Measurements from ENCODE around the gene SOX3. TPM values are rescaled to one million over a fixed set of nuclear protein-coding genes. Genes with fewer than 3 reads are reported as not detected.

SOX3 gene
- total RNA-seq, 1 experiment from 2014 or later = 16.3 TPM

- Mint-ChIP-seq H3K36me3 (no peaks in the 10 kb centered on the region), H3K27ac (no peak overlapping the region), H3K27me3 (ENCODE audit: low read depth) (peaks cover 2% of the 10 kb centered on the region; the same call in 1 of the 2 replicates), H3K4me3 (no peak overlapping the region), H3K4me1 (peaks cover 34% of the 10 kb centered on the region), H3K9me3 (no peaks in the 10 kb centered on the region)
- ChIA-PET CTCF (no interaction called here), POLR2A (no interaction called here)
- TF ChIP-seq FOXK1 (CRISPR knock-in tag; IDR thresholded peaks at IDR 0.05) (no peak), OVOL2 (CRISPR knock-in tag; IDR thresholded peaks at IDR 0.05; ENCODE audit: borderline replicate concordance) (no peak), ATF6 (CRISPR knock-in tag; IDR thresholded peaks at IDR 0.05) (no peak), ERG (CRISPR knock-in tag; IDR thresholded peaks at IDR 0.05) (no peak), ZNF121 (CRISPR knock-in tag; IDR thresholded peaks at IDR 0.05) (no peak), FOXJ3 (CRISPR knock-in tag; IDR thresholded peaks at IDR 0.05; ENCODE audit: borderline replicate concordance) (no peak), ATF1 (CRISPR knock-in tag; IDR thresholded peaks at IDR 0.05) (no peak), USF2 (CRISPR knock-in tag; IDR thresholded peaks at IDR 0.05) (no peak), TEAD1 (CRISPR knock-in tag; IDR thresholded peaks at IDR 0.05) (no peak), ZMAT4 (CRISPR knock-in tag; IDR thresholded peaks at IDR 0.05) (no peak), AFF4 (CRISPR knock-in tag; IDR thresholded peaks at IDR 0.05; ENCODE audit: borderline replicate concordance) (no peak), CREM (CRISPR knock-in tag; IDR thresholded peaks at IDR 0.05) (no peak), ZBTB43 (CRISPR knock-in tag; IDR thresholded peaks at IDR 0.05) (no peak), HMGA2 (CRISPR knock-in tag; IDR thresholded peaks at IDR 0.05) (no peak), CDX4 (CRISPR knock-in tag; IDR thresholded peaks at IDR 0.05; ENCODE audit: borderline replicate concordance) (no peak), NR1H2 (CRISPR knock-in tag; IDR thresholded peaks at IDR 0.05) (no peak), JUN (CRISPR knock-in tag; IDR thresholded peaks at IDR 0.05) (no peak), GABPB1 (CRISPR knock-in tag; IDR thresholded peaks at IDR 0.05) (no peak), ETV6 (CRISPR knock-in tag; IDR thresholded peaks at IDR 0.05) (no peak), ZNF423 (CRISPR knock-in tag; IDR thresholded peaks at IDR 0.05) (no peak)
- ATAC-seq (no peak), DNase-seq (ENCODE audit: low spot score) (no peak)
Observed at GRCh38 chrX:140521393-140521792, 16.5 kb upstream of the SOX3 start.
